ENCODE measurements around the gene GIMAP5. TPM values are rescaled to one million over a fixed set of nuclear protein-coding genes. Genes with fewer than 3 reads are reported as not detected.

The GIMAP5 gene
- total and polyA plus RNA-seq, 4 donors: 24.8 to 60.6 (median 37.6) TPM

GRCh38 chr7:150719960-150720891 lies 17.0 kb upstream of the GIMAP5 start:
- Histone ChIP-seq H3K4me1 (ENCODE audit: control insufficient read depth in 5 of 5, insufficient read depth in 5 of 5, low read length in 5 of 5) (peaks cover 0 to 7% (median 4%) of the 10 kb centered on the region in 5 donors), H3K27me3 (ENCODE audit: control insufficient read depth in 3 of 3, insufficient read depth in 3 of 3, low read length in 2 of 3) (no peaks in the 10 kb centered on the region), H3K27ac (ENCODE audit: low read depth in 1 of 2, low read length in 1 of 2) (no peak overlapping the region), H3K4me3 (no peak overlapping the region), H3K9me3 (ENCODE audit: control insufficient read depth in 4 of 4, insufficient read depth in 3 of 4, low read length in 3 of 4) (peaks cover 0 to 2% (median 0%) of the 10 kb centered on the region in 4 donors), H3K9ac (ENCODE audit: insufficient read depth in 1 of 2, low read length in 2 of 2) (no peak overlapping the region), H3K36me3 (ENCODE audit: control insufficient read depth in 4 of 4, insufficient read depth in 4 of 4, low read length in 4 of 4) (peaks cover 0 to 15% (median 0%) of the 10 kb centered on the region in 4 donors)
- no peak for TF ChIP-seq CTCF (IDR thresholded peaks at IDR 0.05; ENCODE audit: control extremely low read depth, extremely low read depth)
- DNase-seq (no peak), ATAC-seq (ENCODE audit: insufficient read depth, low FRiP score) (no peak)
- WGBS, 2 donors: 95 to 96% methylated on average over 47 to 52 of the region's 52 CpGs

DNA sequence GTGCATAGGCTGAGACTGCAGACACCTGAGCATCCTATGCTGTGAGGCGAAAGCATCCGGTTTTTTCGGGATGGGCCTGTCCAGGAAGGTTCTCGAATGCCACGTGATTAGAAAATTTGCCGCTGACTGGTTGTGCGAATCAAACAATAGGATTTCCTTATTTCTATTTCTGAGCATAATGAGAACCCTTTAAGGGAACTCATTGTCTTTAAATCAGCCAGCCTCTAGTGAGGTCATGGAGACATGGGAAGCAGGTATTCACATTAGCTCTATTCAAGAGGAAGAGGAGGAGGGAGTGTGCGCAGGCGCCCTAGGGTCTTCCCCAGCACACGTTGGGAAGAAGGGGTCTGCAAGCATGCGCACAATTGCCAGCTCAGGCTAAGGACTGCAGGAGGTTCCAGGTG lies 15.2 kb upstream of the GIMAP5 start:
- peaks cover 0 to 7% (median 2%) of the 10 kb centered on the region in 5 donors for H3K4me1 ChIP-seq (ENCODE audit: control insufficient read depth in 5 of 5, insufficient read depth in 5 of 5, low read length in 5 of 5)
- H3K27ac ChIP-seq (ENCODE audit: low read depth in 1 of 2, low read length in 1 of 2): peak overlapping the region; percentile 26 to 48
- no peak for ATAC-seq (ENCODE audit: insufficient read depth, low FRiP score)
- H3K4me3 ChIP-seq: no peak overlapping the region
- peaks cover 0 to 15% (median 0%) of the 10 kb centered on the region in 4 donors for H3K36me3 ChIP-seq (ENCODE audit: control insufficient read depth in 4 of 4, insufficient read depth in 4 of 4, low read length in 4 of 4)
- no peaks in the 10 kb centered on the region for H3K27me3 ChIP-seq (ENCODE audit: control insufficient read depth in 3 of 3, insufficient read depth in 3 of 3, low read length in 2 of 3)
- no peak for DNase-seq
- H3K9me3 ChIP-seq (ENCODE audit: control insufficient read depth in 4 of 4, insufficient read depth in 3 of 4, low read length in 3 of 4): peaks cover 0 to 5% (median 0%) of the 10 kb centered on the region in 4 donors
- TF ChIP-seq CTCF (IDR thresholded peaks at IDR 0.05; ENCODE audit: control extremely low read depth, extremely low read depth): no peak
- no peak overlapping the region for H3K9ac ChIP-seq (ENCODE audit: insufficient read depth in 1 of 2, low read length in 2 of 2)
- WGBS, 2 donors: 76 to 92% methylated on average over 11 of the region's 11 CpGs

DNA sequence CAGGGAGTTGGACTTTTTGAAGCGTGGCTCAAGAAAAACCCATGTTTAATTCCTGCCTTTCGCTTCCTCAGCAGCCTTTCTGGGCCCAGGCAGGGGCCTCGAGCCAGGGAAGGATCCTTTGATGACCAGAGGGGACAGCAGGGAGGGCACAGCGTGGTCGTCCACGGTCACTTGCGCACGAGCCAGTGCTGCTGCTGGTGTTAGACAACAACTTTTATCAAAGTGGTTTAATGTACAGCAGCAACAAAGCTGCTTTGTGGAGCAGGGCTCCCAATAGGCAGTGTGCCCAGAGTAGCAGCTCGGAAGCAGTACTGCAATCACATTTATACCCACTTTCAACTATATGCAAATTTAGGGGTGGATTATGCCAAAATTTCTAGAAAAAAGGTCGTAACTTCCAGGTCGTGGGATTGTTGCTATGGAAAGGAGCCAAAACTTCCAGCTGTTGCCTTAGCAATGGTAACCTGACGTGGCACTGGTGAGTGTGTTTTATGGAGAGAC lies 14.7 kb upstream of the GIMAP5 start:
- 61 to 82% methylated on average over 12 of the region's 12 CpGs for WGBS, 2 donors
- no peak for TF ChIP-seq CTCF (IDR thresholded peaks at IDR 0.05; ENCODE audit: control extremely low read depth, extremely low read depth)
- peaks cover 0 to 7% (median 2%) of the 10 kb centered on the region in 5 donors for H3K4me1 ChIP-seq (ENCODE audit: control insufficient read depth in 5 of 5, insufficient read depth in 5 of 5, low read length in 5 of 5)
- ATAC-seq (ENCODE audit: insufficient read depth, low FRiP score) (no peak), DNase-seq (peak; percentile 35 to 65 (median 59))
- no peak overlapping the region for H3K9ac ChIP-seq (ENCODE audit: insufficient read depth in 1 of 2, low read length in 2 of 2)
- peaks cover 0 to 15% (median 0%) of the 10 kb centered on the region in 4 donors for H3K36me3 ChIP-seq (ENCODE audit: control insufficient read depth in 4 of 4, insufficient read depth in 4 of 4, low read length in 4 of 4)
- no peaks in the 10 kb centered on the region for H3K27me3 ChIP-seq (ENCODE audit: control insufficient read depth in 3 of 3, insufficient read depth in 3 of 3, low read length in 2 of 3)
- H3K9me3 ChIP-seq (ENCODE audit: control insufficient read depth in 4 of 4, insufficient read depth in 3 of 4, low read length in 3 of 4): peaks cover 0 to 5% (median 0%) of the 10 kb centered on the region in 4 donors
- peak overlapping the region; percentile 26 to 48 for H3K27ac ChIP-seq (ENCODE audit: low read depth in 1 of 2, low read length in 1 of 2)
- H3K4me3 ChIP-seq: no peak overlapping the region
